DMS153 treated with DMSO at 0.1 percent for 48 hours (cell line): ENCODE measurements around the gene LNX1.
"Not testable (repeated sequence)": the region's sequence is repeated elsewhere in the genome, so short reads cannot be mapped to it uniquely, and the experiment has no call there.

Source experiments
- DNase-seq: peaks from one replicate; lab custom pipeline; 2025; ENCODE audit not compliant: unreplicated experiment; lab: John Stamatoyannopoulos, UW

The LNX1 gene

GRCh38 chr4:53466576-53466975 lies 124.7 kb downstream of the LNX1 start:
- not testable (repeated sequence) for DNase-seq

DNA sequence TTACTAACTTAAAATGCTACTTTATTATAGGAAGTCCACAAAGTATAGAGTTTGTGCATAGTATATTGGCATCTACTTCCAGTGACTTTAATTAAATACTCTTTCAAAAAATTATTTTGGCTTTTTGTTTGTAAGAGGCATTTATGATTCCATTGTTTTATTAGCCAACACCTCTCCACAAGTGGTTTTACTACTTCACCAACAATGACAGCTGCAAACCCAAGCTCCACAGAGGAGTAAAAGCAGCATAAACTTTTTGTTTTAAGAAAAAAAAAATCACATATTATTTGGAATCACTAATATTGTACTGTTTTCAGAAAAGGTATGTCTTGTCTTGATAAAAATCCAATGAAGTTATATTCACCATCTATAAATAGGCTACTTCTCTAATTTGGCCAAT lies 125.4 kb downstream of the LNX1 start:
- no peak for DNase-seq

DNA sequence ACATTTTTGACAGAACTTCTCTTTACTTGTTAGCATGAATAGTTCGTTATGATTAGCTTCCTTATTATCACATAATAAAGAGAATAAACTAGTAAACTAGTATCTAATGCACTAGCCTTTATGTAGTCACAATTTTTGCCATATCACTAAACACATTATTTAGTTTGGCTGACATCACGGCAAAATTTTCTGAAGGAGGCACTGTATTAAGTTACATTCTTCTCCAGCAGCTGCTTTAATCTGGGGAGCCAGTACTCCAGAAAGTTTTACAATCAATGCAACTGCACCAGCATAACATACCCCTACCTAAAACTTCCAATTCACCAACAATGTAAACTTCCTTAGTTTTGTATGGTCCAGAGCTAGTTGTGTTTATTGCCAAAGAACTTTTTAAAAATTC lies 126.0 kb downstream of the LNX1 start:
- no peak for DNase-seq

DNA sequence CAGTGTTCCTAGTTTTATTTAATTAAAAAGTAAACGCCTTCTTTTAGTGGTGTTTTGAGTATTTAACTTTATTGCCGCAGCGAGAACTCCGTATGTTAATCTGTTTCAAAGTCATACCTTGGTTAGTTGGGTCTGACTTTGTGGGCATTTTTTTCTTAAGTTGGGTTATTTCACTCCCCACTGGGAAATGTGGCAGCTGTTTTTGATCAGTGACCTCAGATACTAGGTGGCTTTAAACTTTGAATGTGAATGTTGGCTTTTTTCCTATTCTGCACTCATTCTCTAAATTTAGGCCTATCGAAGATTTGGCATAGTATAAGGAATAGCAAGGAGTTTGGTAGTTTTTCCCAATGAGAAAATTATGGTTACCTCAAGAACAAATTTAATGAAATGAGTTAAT lies 127.9 kb downstream of the LNX1 start:
- no peak for DNase-seq

GRCh38 chr4:53461244-53461643 lies 130.0 kb downstream of the LNX1 start:
- no peak for DNase-seq

- no peak for DNase-seq
Measured at GRCh38 chr4:53459548-53459947, 131.7 kb downstream of the LNX1 start.

- DNase-seq, result no peak
Measured at GRCh38 chr4:53456178-53456577, 135.1 kb downstream of the LNX1 start.

DNA sequence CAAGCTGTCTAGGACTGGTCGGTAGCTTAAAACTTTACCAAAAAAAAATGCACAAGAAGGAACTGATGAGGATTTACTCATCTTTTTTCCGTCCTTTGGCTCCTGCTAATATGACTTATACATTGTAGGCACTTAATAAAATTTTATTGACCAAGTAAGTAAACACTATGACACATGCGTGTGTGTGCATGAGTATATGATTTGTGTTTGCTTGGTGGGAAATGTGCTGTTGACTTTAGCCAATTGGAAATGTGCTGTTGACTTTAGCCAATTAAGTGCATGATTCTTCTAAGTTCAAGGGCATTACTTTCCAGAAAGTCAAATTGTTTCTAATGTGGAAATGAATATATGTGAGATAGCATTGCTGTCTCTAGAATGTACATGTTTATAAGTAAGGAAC lies 135.5 kb downstream of the LNX1 start:
- DNase-seq, result no peak

DNA sequence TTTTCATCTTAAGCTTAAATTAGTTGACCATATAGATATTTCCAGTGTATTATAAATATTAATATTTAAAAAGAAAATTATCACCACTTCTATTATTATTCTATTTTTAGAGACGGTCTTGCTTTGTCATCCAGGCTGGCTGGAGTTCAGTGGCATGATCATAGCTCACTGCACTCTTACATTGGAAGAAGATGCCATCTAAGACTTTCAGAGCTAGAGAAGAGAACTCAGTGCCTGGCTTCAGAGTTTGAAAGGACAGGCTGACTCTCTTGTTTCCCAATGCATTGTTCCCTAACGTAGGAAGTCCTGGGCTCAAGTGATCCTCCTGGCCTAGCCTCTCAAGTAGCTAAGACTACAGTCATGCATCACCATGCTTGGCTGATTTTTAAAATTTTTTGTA lies 137.9 kb downstream of the LNX1 start:
- no peak for DNase-seq

DNA sequence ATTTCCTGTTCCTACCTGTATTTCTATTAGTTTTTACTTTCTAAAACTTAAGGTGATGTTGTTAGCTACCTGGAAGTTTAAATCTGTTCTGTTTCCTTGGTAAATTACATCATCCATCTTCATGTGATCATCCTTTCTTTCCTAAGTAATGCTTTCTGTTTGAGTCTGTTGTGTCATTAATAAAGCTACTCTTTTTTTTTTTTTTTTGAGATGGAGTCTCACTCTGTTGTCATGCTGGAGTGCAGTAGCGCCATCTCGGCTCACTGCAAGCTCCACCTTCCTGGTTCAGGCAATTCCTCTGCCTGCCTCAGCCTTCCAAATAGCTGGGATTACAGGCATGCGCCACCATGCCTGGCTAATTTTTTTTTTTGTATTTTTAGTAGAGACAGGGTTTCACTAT lies 140.5 kb downstream of the LNX1 start:
- DNase-seq, result no peak

DNA sequence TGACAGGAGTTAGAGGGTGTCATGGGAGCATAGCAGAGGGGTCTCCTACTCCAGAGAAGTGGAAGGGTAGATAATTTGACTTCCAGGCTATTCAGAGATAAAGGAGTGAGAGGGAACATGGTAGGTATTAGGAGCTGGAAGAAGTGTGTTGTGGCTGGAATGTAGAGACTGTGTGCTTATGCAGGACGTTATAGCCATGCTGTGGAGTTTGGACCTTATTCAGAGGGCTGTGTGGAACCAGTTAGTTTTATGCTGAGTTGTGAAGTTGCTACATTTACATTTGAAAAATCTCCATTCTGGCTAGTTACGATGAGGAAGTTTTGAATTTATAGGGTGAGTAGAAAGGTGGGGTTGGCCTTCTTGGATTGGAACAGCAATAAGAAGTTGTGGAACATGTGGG lies 146.3 kb downstream of the LNX1 start:
- DNase-seq, result no peak

- DNase-seq, result no peak
Measured at GRCh38 chr4:53441564-53441963, 149.7 kb downstream of the LNX1 start.

GRCh38 chr4:53436251-53436650 lies 155.0 kb downstream of the LNX1 start:
- DNase-seq, result no peak

DNA sequence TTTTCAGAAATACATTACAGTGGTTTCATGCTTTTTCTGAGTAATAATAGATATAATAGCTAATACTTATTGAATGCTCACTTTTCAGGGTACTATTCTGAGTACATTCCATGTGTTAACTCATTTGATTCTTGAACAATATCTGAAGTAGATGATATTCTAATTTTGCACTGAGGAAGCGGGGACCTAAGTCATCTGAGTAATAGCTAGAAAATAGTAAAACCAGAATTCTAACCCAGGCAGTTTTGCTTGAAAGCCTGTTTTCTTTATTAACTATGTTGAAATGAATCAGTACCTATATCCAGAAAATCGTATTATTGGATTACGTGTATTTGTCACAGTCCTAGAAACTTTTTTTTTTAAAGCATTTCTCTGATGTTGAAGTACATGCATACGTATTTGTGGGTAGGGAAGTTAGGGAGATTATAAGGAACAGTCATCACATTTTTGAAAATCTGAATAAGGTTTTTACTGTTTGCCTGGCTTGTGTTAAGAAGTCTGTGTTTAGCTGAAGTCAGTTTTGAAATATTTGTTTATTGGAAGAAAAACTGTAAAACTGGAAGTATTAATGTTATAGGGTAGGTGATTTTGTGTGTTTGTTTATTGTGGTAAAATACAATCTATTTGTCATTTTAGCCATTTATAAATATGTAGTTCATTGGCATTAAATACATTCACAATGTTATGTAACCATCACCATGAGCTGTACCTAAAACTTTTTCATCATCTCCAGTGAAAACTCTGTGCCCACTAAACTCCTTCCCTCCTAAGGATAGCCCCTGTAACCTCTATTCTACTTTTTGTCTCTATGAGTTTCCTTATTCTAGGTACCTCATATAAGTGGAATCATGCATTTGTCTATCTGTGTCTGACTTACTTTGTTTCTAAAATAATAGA lies 158.5 kb downstream of the LNX1 start:
- no peak for DNase-seq

- DNase-seq, result no peak
Measured at GRCh38 chr4:53431052-53431451, 160.2 kb downstream of the LNX1 start.

DNA sequence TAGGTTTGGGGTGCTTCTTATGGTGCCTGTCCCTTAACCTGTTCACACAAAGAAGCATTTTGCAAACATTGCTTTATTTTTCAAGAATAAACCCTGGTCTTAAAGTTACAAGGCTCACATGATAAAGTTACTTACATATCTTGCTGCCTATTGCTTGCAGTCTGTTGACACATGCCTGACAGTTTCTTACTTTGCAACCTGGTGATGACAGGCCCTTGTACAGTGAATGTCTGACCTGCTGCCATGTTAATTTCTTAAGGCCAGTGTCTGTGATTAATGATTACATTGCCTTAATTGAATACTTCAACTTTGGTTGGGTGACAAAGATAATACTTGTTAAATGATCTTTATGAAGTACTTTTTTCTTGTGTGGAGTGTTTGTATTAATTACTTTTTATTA lies 163.9 kb downstream of the LNX1 start:
- no peak for DNase-seq

- DNase-seq, result no peak
Measured at GRCh38 chr4:53424280-53424679, 167.0 kb downstream of the LNX1 start.

- no peak for DNase-seq
Measured at GRCh38 chr4:53422367-53422766, 168.9 kb downstream of the LNX1 start.

DNA sequence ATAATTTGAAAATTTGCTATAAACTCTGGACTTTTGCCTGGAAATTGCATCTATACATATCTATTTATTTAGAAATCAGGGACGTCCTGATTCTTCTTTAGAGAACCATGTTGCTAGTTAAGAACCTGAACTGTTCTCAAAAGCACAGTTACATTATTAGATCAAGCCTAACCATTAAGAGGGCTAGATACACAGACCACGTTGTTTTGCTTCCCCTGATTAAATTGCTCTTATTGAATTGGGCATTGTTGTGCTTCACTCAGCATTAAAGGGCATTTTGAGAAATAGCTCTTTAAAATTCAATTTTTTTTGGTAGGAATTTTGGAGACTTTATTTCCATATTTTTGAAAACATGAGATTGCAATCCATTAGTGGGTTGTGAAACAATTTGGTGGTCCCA lies 169.5 kb downstream of the LNX1 start:
- no peak for DNase-seq

GRCh38 chr4:53419208-53419607 lies 172.1 kb downstream of the LNX1 start:
- DNase-seq, result no peak

DNA sequence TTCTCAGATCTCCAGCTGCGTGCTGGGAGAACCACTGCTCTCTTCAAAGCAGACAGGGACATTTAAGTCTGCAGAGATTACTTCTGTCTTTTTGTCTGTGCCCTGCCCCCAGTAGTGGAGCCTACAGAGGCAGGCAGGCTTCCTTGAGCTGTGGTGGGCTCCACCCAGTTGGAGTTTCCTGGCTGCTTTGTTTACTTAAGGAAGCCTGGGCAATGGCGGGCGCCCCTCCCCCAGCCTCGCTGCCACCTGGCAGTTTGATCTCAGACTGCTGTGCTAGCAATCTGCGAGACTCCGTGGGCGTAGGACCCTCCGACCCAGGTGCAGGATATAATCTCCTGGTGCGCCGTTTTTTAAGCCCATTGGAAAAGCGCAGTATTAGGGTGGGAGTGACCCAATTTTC lies 181.8 kb downstream of the LNX1 start:
- DNase-seq, result not testable (repeated sequence)
